Stimulated activated memory B cell treated with anti-CD40 and anti-IgM and Interleukin-4, amounts not matched to agents 10 μg/mL and 1 μg/mL and 100 μg/mL, for 72 hours (primary cell): ENCODE measurements around the gene TBATA.

Source experiments
- ATAC-seq: fragments of 150-1000 bp; cut with Tn5 transposase; 2 replicates; pipeline ENCODE4 v1.10.0; 2021
- H3K27ac Mint-ChIP-seq: one replicate; pipeline ENCODE4 v1.8.0; 2022; ENCODE audit warnings: mild to moderate bottlenecking, mixed read lengths
- H3K27me3 Mint-ChIP-seq: one replicate; pipeline ENCODE4 v1.8.0; 2022; ENCODE audit warnings: mixed read lengths
- H3K36me3 Mint-ChIP-seq: one replicate; pipeline ENCODE4 v1.8.0; 2022; ENCODE audit warnings: mixed read lengths
- H3K4me1 Mint-ChIP-seq: one replicate; pipeline ENCODE4 v1.8.0; 2022; ENCODE audit warnings: mixed read lengths
- H3K4me3 Mint-ChIP-seq: one replicate; pipeline ENCODE4 v1.8.0; 2022; ENCODE audit warnings: mild to moderate bottlenecking, moderate library complexity, mixed read lengths
- H3K9me3 Mint-ChIP-seq: one replicate; pipeline ENCODE4 v1.8.0; 2022; ENCODE audit warnings: mixed read lengths

TBATA gene

DNA sequence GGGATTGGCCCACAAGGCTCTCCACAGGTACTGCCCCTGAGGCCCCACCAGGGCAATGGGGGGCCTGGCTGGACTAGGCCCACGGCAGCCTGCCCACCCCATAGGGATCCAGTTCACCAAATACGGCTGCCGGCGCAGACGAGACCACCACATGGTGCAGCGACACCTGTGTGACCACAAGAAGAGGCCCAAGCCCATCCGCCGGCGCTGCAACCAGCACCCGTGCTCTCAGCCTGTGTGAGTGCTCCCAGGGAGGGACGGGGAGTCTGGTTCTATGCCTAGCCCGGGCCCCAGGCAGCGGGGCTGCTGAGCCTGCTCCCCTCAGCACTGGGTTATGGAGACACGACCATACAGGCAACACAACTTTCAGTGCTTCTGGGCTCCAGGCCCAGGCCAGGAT, 33.2 kb downstream of the TBATA start:
- H3K36me3 Mint-ChIP-seq: no peaks in the 10 kb centered on the region
- no peaks in the 10 kb centered on the region for H3K9me3 Mint-ChIP-seq

GRCh38 chr10:70751356-70751755, 33.8 kb downstream of the TBATA start:
- Mint-ChIP-seq H3K9me3 (no peaks in the 10 kb centered on the region), H3K36me3 (no peaks in the 10 kb centered on the region), H3K27me3 (no peaks in the 10 kb centered on the region), H3K4me3 (no peak overlapping the region), H3K4me1 (no peaks in the 10 kb centered on the region), H3K27ac (no peak overlapping the region)
- no peak for ATAC-seq

More for the DNA sequence above, 33.2 kb downstream of the TBATA start:
- no peak overlapping the region for H3K4me3 Mint-ChIP-seq
- H3K27ac Mint-ChIP-seq: no peak overlapping the region
- no peaks in the 10 kb centered on the region for H3K4me1 Mint-ChIP-seq
- no peak for ATAC-seq
- no peaks in the 10 kb centered on the region for H3K27me3 Mint-ChIP-seq

- Mint-ChIP-seq H3K27me3 (no peaks in the 10 kb centered on the region), H3K36me3 (no peaks in the 10 kb centered on the region), H3K27ac (no peak overlapping the region)
Measured at GRCh38 chr10:70750156-70750703, 34.9 kb downstream of the TBATA start.

GRCh38 chr10:70749756-70750155, 35.4 kb downstream of the TBATA start:
- Mint-ChIP-seq H3K27ac (no peak overlapping the region), H3K27me3 (peaks cover 5% of the 10 kb centered on the region), H3K36me3 (no peaks in the 10 kb centered on the region), H3K4me1 (no peaks in the 10 kb centered on the region), H3K9me3 (no peaks in the 10 kb centered on the region), H3K4me3 (no peak overlapping the region)
- no peak for ATAC-seq

More at GRCh38 chr10:70750156-70750703, 34.9 kb downstream of the TBATA start:
- Mint-ChIP-seq H3K9me3 (no peaks in the 10 kb centered on the region), H3K4me3 (no peak overlapping the region), H3K4me1 (no peaks in the 10 kb centered on the region)
- ATAC-seq: no peak

DNA sequence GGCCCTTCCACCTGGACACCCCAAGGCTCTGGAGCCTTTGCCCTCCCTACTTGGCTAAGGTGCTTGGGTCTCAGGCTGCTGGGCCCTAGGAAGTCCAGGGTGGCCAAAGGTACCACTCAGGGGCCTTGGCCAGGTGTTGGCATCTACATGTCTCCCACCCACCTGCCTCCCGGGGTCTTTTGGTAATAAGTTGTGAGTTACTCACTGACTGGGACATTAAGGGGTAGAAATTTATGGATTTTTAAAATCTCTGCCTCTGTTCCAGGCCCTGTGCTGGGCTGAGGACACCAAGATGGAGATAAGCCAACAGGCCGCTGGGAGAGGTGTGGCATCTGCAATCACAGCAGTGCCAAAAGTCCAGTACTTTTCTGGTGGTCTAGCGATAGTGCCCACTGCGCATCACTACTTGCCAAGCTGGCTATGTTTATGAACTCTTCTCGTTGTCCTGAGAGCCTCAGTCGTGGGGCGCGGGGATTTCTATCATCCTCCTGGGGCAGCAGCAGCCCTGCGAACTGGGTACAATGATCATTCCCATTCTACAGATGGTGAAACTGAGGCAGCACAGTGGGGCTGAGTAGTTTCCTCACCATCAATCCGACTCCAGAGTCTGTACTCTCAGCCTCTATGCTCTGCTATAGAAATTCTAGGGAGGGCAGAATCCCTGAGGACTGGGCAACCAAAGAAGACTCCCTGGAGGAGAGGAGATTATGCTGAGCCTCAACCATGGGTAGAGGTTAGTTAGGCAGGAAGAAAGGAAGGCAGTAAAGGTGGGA, 36.2 kb downstream of the TBATA start:
- H3K27me3 Mint-ChIP-seq: peaks cover 10% of the 10 kb centered on the region
- H3K9me3 Mint-ChIP-seq: no peaks in the 10 kb centered on the region
- no peak overlapping the region for H3K27ac Mint-ChIP-seq
- H3K4me1 Mint-ChIP-seq: no peaks in the 10 kb centered on the region
- no peak overlapping the region for H3K4me3 Mint-ChIP-seq
- no peaks in the 10 kb centered on the region for H3K36me3 Mint-ChIP-seq
- no peak for ATAC-seq

DNA sequence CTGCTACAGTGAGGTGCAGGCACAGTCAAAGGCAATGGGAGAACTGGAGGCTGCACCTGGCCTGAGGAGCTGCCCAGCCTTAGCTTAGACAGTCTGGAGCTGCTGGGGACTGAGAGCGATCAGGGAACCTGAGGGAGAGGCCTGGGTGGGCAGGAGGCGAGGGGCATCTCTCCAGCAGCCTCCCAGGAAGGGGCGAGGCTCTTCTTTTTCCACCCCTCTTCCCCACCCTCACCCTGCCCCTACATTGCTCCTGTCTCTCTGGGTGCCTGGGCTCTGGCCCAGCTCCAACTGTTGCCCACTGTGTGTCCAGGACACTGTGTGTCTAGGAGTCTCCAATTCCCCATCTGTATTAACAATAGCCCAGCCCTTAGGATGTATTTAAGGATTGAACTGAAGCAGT, 36.9 kb downstream of the TBATA start:
- peaks cover 10% of the 10 kb centered on the region for H3K27me3 Mint-ChIP-seq
- H3K4me1 Mint-ChIP-seq: no peaks in the 10 kb centered on the region
- H3K9me3 Mint-ChIP-seq: no peaks in the 10 kb centered on the region
- ATAC-seq: no peak
- H3K27ac Mint-ChIP-seq: no peak overlapping the region
- no peaks in the 10 kb centered on the region for H3K36me3 Mint-ChIP-seq
- H3K4me3 Mint-ChIP-seq: no peak overlapping the region

DNA sequence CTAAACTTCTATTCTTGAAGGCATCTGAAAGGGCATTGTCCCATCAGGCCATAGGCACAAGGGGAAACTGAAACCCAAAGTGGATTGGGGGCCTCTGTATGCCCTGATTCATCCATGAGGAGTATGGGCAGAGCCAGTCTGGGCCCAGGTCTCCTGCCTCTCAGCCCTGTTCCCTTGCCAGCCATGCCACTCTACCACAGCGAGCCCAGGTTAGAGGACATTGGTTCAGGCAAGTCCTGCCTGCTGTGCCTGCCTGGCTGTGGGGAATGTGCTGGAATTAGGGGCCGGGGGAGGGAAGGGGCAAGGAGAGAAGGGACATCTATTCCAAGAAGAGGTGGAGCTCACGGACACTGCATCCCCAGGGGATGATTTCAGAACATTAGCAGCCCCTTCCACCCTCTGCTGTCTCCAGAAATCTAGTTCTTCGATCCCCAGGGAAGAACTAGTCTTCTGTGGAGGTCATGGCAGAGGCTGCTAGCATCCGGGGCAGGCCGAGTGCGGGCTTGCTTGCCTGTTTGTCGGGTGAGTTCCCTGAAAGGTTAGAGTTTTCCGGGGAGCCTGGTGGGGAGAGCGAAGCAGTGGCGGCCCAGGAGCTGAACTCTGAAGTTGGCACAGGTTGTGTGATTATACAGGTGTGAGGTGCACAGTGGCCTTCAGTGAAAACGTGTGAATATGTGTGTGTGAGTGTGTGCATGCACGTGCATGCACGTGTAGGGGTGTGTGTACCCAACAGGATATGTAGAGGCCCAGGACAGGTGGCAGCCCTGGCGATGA, 37.8 kb downstream of the TBATA start:
- Mint-ChIP-seq H3K36me3 (no peaks in the 10 kb centered on the region), H3K27me3 (peaks cover 10% of the 10 kb centered on the region), H3K4me3 (no peak overlapping the region), H3K9me3 (no peaks in the 10 kb centered on the region), H3K27ac (no peak overlapping the region), H3K4me1 (peaks cover 7% of the 10 kb centered on the region)
- ATAC-seq: no peak

DNA sequence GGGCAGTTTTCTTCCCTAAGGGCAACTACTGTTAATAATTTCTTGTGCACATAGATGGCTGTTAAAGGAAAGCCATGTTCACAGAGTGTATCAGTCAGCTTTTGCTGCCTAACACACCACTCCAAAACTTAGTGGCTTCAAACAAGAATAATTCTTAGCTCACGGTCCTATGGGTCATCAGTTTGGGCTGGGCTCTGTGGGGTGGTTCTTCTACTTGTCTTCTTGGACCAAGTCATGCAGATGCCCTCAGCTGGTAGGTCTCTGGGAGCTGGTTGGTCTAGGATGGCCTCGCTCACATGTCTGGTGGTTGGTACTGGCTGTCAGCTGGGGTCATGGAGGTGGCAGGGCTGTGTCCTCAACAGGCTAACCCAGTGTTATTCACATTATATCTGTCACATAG, 39.6 kb downstream of the TBATA start:
- H3K27me3 Mint-ChIP-seq: peaks cover 10% of the 10 kb centered on the region
- H3K27ac Mint-ChIP-seq: no peak overlapping the region
- no peaks in the 10 kb centered on the region for H3K36me3 Mint-ChIP-seq
- H3K4me3 Mint-ChIP-seq: no peak overlapping the region
- no peak for ATAC-seq
- H3K9me3 Mint-ChIP-seq: no peaks in the 10 kb centered on the region
- H3K4me1 Mint-ChIP-seq: peaks cover 8% of the 10 kb centered on the region

GRCh38 chr10:70744617-70745143, 40.5 kb downstream of the TBATA start:
- Mint-ChIP-seq H3K27me3 (peaks cover 10% of the 10 kb centered on the region), H3K36me3 (no peaks in the 10 kb centered on the region), H3K27ac (no peak overlapping the region), H3K4me3 (no peak overlapping the region), H3K4me1 (peaks cover 8% of the 10 kb centered on the region), H3K9me3 (no peaks in the 10 kb centered on the region)
- ATAC-seq: no peak

DNA sequence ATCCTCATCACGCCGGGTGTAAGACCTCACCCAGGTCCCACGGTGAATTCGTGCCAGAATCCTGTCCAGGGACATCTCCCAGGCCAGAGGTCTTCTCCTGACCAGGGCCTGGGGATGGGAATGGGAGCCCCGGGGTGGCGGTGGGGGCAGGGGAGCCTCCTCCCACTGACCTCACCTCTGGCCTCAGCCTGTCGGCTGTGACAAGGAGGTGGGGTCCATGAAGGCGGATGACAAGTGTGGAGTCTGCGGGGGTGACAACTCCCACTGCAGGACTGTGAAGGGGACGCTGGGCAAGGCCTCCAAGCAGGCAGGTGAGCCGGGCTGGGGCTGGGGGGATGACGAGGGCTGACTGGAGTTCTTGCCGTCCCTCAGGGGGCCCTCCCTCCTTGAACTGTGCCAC, 41.3 kb downstream of the TBATA start:
- ATAC-seq: no peak
- Mint-ChIP-seq H3K4me3 (no peak overlapping the region), H3K9me3 (no peaks in the 10 kb centered on the region), H3K27me3 (peaks cover 10% of the 10 kb centered on the region), H3K27ac (no peak overlapping the region), H3K4me1 (peaks cover 8% of the 10 kb centered on the region), H3K36me3 (no peaks in the 10 kb centered on the region)

- no peaks in the 10 kb centered on the region for H3K9me3 Mint-ChIP-seq
- H3K4me3 Mint-ChIP-seq: no peak overlapping the region
- no peaks in the 10 kb centered on the region for H3K36me3 Mint-ChIP-seq
- peaks cover 10% of the 10 kb centered on the region for H3K27me3 Mint-ChIP-seq
- H3K4me1 Mint-ChIP-seq: peaks cover 8% of the 10 kb centered on the region
- H3K27ac Mint-ChIP-seq: no peak overlapping the region
- no peak for ATAC-seq
Measured at GRCh38 chr10:70743430-70743788, 41.8 kb downstream of the TBATA start.

- Mint-ChIP-seq H3K9me3 (no peaks in the 10 kb centered on the region), H3K27me3 (peaks cover 10% of the 10 kb centered on the region), H3K27ac (no peak overlapping the region), H3K4me3 (no peak overlapping the region), H3K36me3 (no peaks in the 10 kb centered on the region), H3K4me1 (peaks cover 8% of the 10 kb centered on the region)
- no peak for ATAC-seq
Measured at GRCh38 chr10:70742537-70743429, 42.4 kb downstream of the TBATA start.

GRCh38 chr10:70740406-70741288, 44.5 kb downstream of the TBATA start:
- H3K4me1 Mint-ChIP-seq: peaks cover 8% of the 10 kb centered on the region

DNA sequence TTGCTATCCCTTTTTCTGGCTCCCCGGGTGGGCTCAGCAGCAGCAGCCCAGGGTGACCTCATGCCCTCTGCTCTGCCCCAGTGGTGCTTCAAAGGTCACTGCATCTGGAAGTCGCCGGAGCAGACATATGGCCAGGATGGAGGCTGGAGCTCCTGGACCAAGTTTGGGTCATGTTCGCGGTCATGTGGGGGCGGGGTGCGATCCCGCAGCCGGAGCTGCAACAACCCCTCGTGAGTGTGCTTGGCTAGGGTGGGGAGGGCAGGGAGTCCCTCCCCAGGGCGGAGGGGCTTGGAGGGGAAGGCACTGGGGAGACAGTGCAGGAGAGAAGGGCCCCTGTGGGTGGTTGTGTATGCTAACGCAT, 46.4 kb downstream of the TBATA start:
- no peak overlapping the region for H3K4me3 Mint-ChIP-seq
- H3K27ac Mint-ChIP-seq: no peak overlapping the region
- no peaks in the 10 kb centered on the region for H3K36me3 Mint-ChIP-seq
- no peaks in the 10 kb centered on the region for H3K9me3 Mint-ChIP-seq
- ATAC-seq: no peak
- H3K27me3 Mint-ChIP-seq: peaks cover 5% of the 10 kb centered on the region
- H3K4me1 Mint-ChIP-seq: peaks cover 8% of the 10 kb centered on the region

More at GRCh38 chr10:70740406-70741288, 44.5 kb downstream of the TBATA start:
- no peak overlapping the region for H3K27ac Mint-ChIP-seq
- H3K9me3 Mint-ChIP-seq: no peaks in the 10 kb centered on the region
- no peak for ATAC-seq
- H3K4me3 Mint-ChIP-seq: no peak overlapping the region
- peaks cover 10% of the 10 kb centered on the region for H3K27me3 Mint-ChIP-seq
- no peaks in the 10 kb centered on the region for H3K36me3 Mint-ChIP-seq
